ENCODE data around the gene TTC3.
"Not testable (repeated sequence)": the region's sequence is repeated elsewhere in the genome, so short reads cannot be mapped to it uniquely, and the experiment has no call there.

The TTC3 gene

GRCh38 chr21:37072988-37073416 lies at the start of gene TTC3, which contains the start of gene PIGP:
TSS of gene TTC3 (plus strand) at chr21:37073254. CDS start at chr21:37087258, 14,004 bp downstream.
TSS of gene PIGP (minus strand) at chr21:37073071. CDS start at chr21:37072515, 556 bp downstream.
- peak; percentile 94 for DNase-seq (ENCODE audit: low spot score)

GRCh38 chr21:37026499-37026898 lies 46.6 kb upstream of the TTC3 start:
- no peak for DNase-seq (ENCODE audit: low spot score)

- DNase-seq (ENCODE audit: low spot score) = no peak
Measured at GRCh38 chr21:37028570-37028969, 44.5 kb upstream of the TTC3 start.

GRCh38 chr21:37030864-37031263 lies 42.2 kb upstream of the TTC3 start:
- no peak for DNase-seq (ENCODE audit: low spot score)

- no peak for DNase-seq (ENCODE audit: low spot score)
Measured at GRCh38 chr21:37032293-37032692, 40.8 kb upstream of the TTC3 start.

DNA sequence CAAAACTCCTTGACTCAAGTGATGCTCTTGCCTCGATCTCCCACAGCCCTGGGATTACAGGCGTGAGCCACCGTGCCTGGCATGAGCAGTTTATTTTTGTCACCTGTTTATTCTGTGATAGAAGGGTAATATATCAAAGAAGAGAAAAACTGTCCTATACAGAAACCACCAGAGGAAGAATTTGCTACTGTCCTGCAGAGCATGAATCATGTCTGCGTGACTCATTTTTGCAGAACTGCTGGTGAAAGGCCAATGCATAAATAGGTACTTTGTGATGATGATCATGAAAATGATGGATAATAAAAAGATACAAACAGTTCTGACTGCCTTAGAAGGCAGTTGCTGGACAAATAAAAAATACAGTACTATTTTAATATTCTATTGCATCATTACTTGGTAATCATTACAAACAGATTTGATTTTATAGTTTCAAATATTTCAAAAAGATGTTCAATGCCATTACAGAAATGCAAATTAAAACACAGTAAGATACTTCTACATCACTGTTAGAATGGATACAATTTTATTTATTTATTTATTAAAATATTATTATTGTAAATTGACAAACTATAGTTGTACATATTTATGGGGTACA lies 40.1 kb upstream of the TTC3 start:
- DNase-seq (ENCODE audit: low spot score) = no peak

DNA sequence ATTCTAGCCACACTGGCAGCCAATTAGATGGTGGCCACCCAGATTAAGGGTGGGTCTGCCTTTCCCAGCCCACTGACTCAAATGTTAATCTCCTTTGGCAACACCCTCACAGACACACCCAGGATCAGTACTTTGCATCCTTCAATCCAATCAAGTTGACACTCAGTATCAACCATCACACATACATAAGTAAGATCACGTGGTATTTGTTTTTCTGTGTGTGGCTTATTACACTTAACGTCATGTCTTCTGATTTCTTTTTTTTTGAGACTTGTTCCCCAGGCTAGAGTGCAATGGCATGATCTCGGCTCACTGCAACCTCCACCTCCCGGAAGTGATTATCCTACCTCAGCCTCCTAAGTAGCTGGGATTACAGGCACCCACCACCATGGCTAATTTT lies 38.7 kb upstream of the TTC3 start:
- not testable (repeated sequence) for DNase-seq (ENCODE audit: low spot score)

DNA sequence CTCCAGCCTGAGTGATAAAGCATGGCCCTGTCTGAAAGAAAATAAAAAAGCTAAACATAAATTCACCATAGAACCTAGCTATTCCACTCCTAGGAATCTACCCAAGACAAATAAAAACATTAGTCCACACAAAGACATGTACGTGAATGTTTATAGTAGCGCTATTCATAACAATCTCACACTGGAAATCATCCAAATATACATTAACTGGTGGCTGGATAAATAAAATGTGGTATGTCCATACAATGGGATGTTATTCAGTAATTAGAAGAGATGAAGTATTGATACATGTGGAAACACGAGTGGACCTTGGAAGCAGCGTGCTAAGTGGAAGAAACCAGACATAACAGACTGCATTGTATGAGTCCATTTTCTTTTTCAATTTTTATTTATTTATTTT lies 36.9 kb upstream of the TTC3 start:
- no peak for DNase-seq (ENCODE audit: low spot score)

- no peak for DNase-seq (ENCODE audit: low spot score)
Measured at GRCh38 chr21:37039411-37040075, 33.5 kb upstream of the TTC3 start.

GRCh38 chr21:37040212-37040611 lies 32.8 kb upstream of the TTC3 start:
- no peak for DNase-seq (ENCODE audit: low spot score)

DNA sequence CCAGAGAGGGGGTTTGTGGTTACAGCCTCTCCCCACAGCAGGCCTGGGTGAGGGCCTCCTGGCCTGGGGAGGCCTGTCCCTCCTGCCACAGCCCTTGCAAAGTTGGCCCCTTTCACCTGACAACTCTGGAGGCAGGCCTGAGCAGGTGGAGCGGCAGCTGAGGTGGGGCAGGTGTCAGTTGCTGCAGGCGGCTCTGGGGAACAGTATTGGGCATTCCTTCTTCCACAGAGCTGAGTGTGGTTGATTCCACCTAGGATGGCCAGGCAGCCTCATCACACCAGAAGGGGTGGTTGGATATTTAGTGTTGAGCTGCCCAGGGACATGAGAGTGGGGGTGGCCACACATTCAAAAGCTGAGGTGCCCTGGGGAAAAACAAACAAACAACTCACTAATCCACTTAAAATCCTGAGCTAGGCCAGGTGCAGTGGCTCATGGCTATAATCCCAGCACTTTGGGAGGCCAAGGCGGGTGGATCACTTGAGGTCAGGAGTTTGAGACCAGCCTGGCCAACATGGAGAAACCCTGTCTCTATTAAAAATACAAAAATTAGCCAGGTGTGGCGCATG lies 31.3 kb upstream of the TTC3 start:
- DNase-seq (ENCODE audit: low spot score) = no peak

GRCh38 chr21:37043818-37044217 lies 29.2 kb upstream of the TTC3 start:
- no peak for DNase-seq (ENCODE audit: low spot score)

- DNase-seq (ENCODE audit: low spot score) = no peak
Measured at GRCh38 chr21:37044643-37045042, 28.4 kb upstream of the TTC3 start.

DNA sequence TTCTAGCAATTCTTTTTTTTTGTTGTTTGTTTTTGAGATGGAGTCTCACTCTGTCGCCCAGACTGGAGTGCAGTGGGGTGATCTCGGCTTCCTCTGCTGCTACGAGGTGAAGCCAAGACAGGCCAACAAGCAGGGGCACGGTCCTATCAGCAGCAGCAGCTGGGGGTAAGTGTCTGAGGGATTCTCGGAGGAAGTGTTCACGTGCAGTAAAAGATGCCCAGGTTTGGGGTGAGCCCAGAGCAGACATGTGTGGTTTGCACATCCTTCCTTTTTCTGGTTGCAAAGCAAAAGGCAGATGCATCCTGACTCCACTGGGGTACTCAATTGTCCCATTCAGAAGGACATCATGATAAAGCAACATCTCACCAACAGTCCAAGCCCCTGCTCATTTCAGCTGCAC lies 27.9 kb upstream of the TTC3 start:
- peak; percentile 12 for DNase-seq (ENCODE audit: low spot score)

- no peak for DNase-seq (ENCODE audit: low spot score)
Measured at GRCh38 chr21:37045556-37045955, 27.5 kb upstream of the TTC3 start.

GRCh38 chr21:37047079-37047478 lies 26.0 kb upstream of the TTC3 start:
- DNase-seq (ENCODE audit: low spot score) = no peak

DNA sequence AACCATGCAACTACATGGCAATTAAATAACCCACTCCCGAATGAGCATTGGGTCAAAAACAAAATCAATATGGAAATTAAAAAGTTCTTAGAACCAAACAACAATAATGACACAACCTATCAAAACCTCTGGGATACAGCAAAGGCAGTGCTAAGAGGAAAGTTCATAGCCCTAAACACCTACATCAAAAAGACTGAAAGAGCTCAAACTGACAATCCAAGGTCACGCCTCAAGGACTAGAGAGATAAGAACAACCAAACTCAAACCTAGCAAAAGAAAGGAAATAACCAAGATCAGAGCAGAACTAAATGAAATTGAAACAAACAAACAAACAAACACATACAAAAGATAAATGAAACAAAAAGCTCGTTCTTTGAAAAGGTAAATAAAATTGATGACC lies 23.3 kb upstream of the TTC3 start:
- DNase-seq (ENCODE audit: low spot score) = not testable (repeated sequence)

- DNase-seq (ENCODE audit: low spot score) = no peak
Measured at GRCh38 chr21:37055271-37055855, 17.7 kb upstream of the TTC3 start.

DNA sequence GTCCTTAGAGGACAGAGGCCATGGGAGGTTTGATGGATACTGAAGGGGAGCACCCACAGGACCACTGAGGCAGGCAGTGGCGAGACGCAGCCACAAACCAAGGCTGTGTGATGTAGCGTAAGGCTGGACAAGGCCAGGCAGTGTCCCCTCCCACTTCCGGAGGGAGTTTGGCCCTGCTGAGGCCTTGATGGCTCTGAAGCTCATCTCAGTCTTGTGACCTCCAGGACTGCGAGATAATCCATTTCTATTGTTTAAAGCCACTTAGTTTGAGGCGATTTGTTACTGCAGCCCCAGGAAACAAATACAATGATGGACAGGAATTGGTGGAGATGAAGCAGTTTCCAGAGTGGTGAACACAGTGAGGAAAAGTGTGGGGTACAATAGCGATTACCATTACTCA lies 15.4 kb upstream of the TTC3 start:
- no peak for DNase-seq (ENCODE audit: low spot score)

DNA sequence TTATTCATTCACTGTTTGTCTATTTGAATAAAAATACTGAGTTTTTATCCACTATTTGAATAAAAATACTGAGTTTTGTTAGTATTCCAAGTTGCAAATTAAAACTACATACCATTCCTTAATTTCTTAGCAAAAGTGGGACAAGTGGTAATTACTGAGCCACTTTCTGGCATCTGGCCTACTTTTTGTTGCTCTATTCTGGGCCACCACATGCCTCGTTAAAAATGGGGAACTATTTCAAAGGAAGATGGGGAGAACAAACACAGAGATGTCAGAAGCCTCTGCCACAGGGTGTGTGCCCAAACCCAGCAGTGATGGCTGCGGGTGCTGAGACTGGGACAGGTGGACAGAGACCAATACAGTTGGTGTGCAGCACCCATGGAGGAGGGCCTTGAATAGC lies 14.8 kb upstream of the TTC3 start:
- peak; percentile 20 for DNase-seq (ENCODE audit: low spot score)

DNA sequence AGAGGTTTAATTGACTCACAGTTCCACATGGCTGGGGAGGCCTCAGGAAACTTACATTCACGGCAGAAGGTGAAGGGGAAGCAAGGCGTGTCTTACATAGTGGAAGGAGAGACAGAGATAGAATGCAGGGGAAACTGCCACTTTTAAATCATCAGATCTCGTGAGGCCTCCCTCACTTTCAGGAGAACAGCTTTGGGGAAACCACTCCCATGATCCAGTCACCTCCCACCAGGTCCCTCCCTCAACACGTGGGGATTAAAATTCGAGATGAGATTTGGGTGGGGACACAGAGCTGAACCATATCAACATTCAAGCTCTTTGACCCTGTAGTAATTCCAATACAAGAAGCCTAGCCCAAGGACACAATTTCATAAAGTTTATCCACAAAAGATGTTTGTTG lies 13.9 kb upstream of the TTC3 start:
- no peak for DNase-seq (ENCODE audit: low spot score)

DNA sequence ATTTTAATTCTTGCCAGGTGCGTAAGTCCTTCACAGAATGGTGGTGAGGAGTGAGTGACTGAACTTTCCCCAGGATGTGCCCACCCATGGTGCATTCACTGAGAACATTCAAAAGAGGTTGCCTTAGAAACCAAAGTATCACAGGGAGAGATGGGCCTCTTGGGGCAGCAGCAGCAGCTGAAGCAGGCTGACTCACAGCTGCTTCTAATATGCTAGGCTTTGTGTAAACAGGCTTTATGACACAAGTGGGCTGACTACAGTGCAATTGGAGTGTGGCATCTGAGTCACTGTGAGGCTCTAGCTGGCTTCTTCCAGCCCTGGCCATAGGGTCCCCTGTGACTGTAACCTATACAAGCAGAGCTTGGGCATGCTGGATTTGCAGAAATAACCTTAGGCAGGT lies 12.8 kb upstream of the TTC3 start:
- peak; percentile 22 for DNase-seq (ENCODE audit: low spot score)

- no peak for DNase-seq (ENCODE audit: low spot score)
Measured at GRCh38 chr21:37061926-37062592, 11.0 kb upstream of the TTC3 start.
